ENCODE measurements around the gene CD36. TPM values are rescaled to one million over a fixed set of nuclear protein-coding genes. Genes with fewer than 3 reads are reported as not detected.

Gene CD36
- total RNA-seq, 1 experiment from 2014 or later: 0.46 TPM

- POLR2A ChIA-PET: no interaction called here
- Histone ChIP-seq H3K27me3 (ENCODE audit: control insufficient read depth, insufficient read depth, low read length) (no peaks in the 10 kb centered on the region), H3K36me3 (ENCODE audit: control insufficient read depth, insufficient read depth, low read length) (no peaks in the 10 kb centered on the region), H3K9me3 (ENCODE audit: control insufficient read depth, insufficient read depth, low read depth, low read length) (no peaks in the 10 kb centered on the region), H3K4me1 (ENCODE audit: control insufficient read depth, insufficient read depth, low read length) (no peaks in the 10 kb centered on the region), H3K4me3 (ENCODE audit: low read depth in 2 of 2, low read length in 2 of 2) (no peak overlapping the region), H3K27ac (ENCODE audit: low read length) (no peak overlapping the region)
- in situ Hi-C loops (cut with HindIII; ENCODE audit: low pct_unique_long_range_greater_than_20kb, low sequenced_read_pairs): no loop called here
- no peak for DNase-seq (ENCODE audit: low read depth, low spot score)
- no peak for ATAC-seq
- intact Hi-C loops (cut with micrococcal nuclease; ENCODE audit: unreplicated experiment): no loop called here
- TF ChIP-seq CTCF (IDR thresholded peaks at IDR 0.05): no peak
- no peak for TF ChIP-seq TCF7L2 (IDR thresholded peaks at IDR 0.05; ENCODE audit: low read depth, low read length)
- TF ChIP-seq SIN3A (IDR thresholded peaks at IDR 0.05; ENCODE audit: borderline replicate concordance, insufficient read depth, low read depth, low read length): no peak
- no peak for TF ChIP-seq REST (IDR thresholded peaks at IDR 0.05; ENCODE audit: insufficient read depth in 1 of 2, low read depth in 2 of 2, low read length in 1 of 2)
- TF ChIP-seq POLR2AphosphoS5 (IDR thresholded peaks at IDR 0.05; ENCODE audit: low read depth, low read length): no peak
- CTCF ChIA-PET: no interaction called here
- BruUV-seq (replicated peaks): no TSS peak
Measured at GRCh38 chr7:80622541-80622940, 15.9 kb upstream of the CD36 start.

GRCh38 chr7:80623503-80624252 lies 14.8 kb upstream of the CD36 start:
- ChIA-PET CTCF (no interaction called here), POLR2A (no interaction called here)
- Histone ChIP-seq H3K4me1 (ENCODE audit: control insufficient read depth, insufficient read depth, low read length) (no peaks in the 10 kb centered on the region), H3K9me3 (ENCODE audit: control insufficient read depth, insufficient read depth, low read depth, low read length) (no peaks in the 10 kb centered on the region), H3K27ac (ENCODE audit: low read length) (no peak overlapping the region), H3K36me3 (ENCODE audit: control insufficient read depth, insufficient read depth, low read length) (no peaks in the 10 kb centered on the region), H3K4me3 (ENCODE audit: low read depth in 2 of 2, low read length in 2 of 2) (no peak overlapping the region), H3K27me3 (ENCODE audit: control insufficient read depth, insufficient read depth, low read length) (peaks cover 3% of the 10 kb centered on the region; the same call in 1 of the 2 replicates)
- ATAC-seq (no peak), DNase-seq (ENCODE audit: low read depth, low spot score) (no peak)
- in situ Hi-C loops (cut with HindIII; ENCODE audit: low pct_unique_long_range_greater_than_20kb, low sequenced_read_pairs): no loop called here
- intact Hi-C loops (cut with micrococcal nuclease; ENCODE audit: unreplicated experiment): no loop called here
- TF ChIP-seq REST (IDR thresholded peaks at IDR 0.05; ENCODE audit: insufficient read depth in 1 of 2, low read depth in 2 of 2, low read length in 1 of 2): no peak
- no peak for TF ChIP-seq POLR2AphosphoS5 (IDR thresholded peaks at IDR 0.05; ENCODE audit: low read depth, low read length)
- TF ChIP-seq CTCF (IDR thresholded peaks at IDR 0.05): no peak
- TF ChIP-seq SIN3A (IDR thresholded peaks at IDR 0.05; ENCODE audit: borderline replicate concordance, insufficient read depth, low read depth, low read length): no peak
- no TSS peak for BruUV-seq (replicated peaks)

Measured in Panc1 (cell line).